Neural cell (in vitro differentiated cells): ENCODE measurements around the gene C4BPA. TPM values are rescaled to one million over a fixed set of nuclear protein-coding genes. Genes with fewer than 3 reads are reported as not detected.

Experiments used
- H2AFZ ChIP-seq: fragments of 200-600, 300-800 bp; sonication (generic), shearing (Covaris generic); 2 replicates; pipeline ENCODE4 v1.6.0; 2014; ENCODE audit warnings: low read depth, mild to moderate bottlenecking, antibody characterized with exemption, low read length, moderate library complexity
- H3F3A ChIP-seq: fragments of 200-600 bp; shearing (Covaris generic); 2 replicates; pipeline ENCODE4 v1.6.1; 2016; ENCODE audit warnings: mild to moderate bottlenecking, moderate library complexity, mixed read lengths, antibody characterized with exemption, low read length; ENCODE audit not compliant: insufficient read depth, poor library complexity, severe bottlenecking
- H3K27ac ChIP-seq: fragments of 200-600, 300-800 bp; sonication (generic), shearing (Covaris generic); 2 replicates; pipeline ENCODE4 v1.5.1; 2014; ENCODE audit warnings: mild to moderate bottlenecking, low read length, moderate library complexity
- H3K27me3 ChIP-seq: fragments of 300-800, 200-600 bp; sonication (generic), shearing (Covaris generic); 2 replicates; pipeline ENCODE4 v1.6.0; 2014; ENCODE audit warnings: mild to moderate bottlenecking, low read depth, low read length, moderate library complexity; ENCODE audit not compliant: insufficient read depth
- H3K36me3 ChIP-seq: fragments of 300-800, 200-600 bp; sonication (generic), shearing (Covaris generic); 2 replicates; pipeline ENCODE4 v1.5.1; 2014; ENCODE audit warnings: mild to moderate bottlenecking, antibody characterized with exemption, low read length, moderate library complexity; ENCODE audit not compliant: insufficient read depth
- H3K4me2 ChIP-seq: fragments of 300-800, 200-600 bp; sonication (generic), shearing (Covaris generic); 2 replicates; pipeline ENCODE4 v1.6.0; 2014; ENCODE audit warnings: mild to moderate bottlenecking, low read length
- H3K4me3 ChIP-seq: fragments of 300-800, 200-600 bp; sonication (generic), shearing (Covaris generic); 2 replicates; pipeline ENCODE4 v1.5.1; 2014; ENCODE audit warnings: mild to moderate bottlenecking, low read length, moderate library complexity
- H3K79me2 ChIP-seq: fragments of 200-600 bp; shearing (Covaris generic); replicated peaks from 2 replicates; pipeline ENCODE4 v1.6.0; 2014; ENCODE audit warnings: mild to moderate bottlenecking, low read length, moderate library complexity; ENCODE audit not compliant: insufficient read depth
- H3K9ac ChIP-seq: fragments of 300-800, 200-600 bp; sonication (generic), shearing (Covaris generic); 2 replicates; pipeline ENCODE4 v1.6.1; 2016; ENCODE audit warnings: mild to moderate bottlenecking, low read length, mixed read lengths
- H3K9me2 ChIP-seq: fragments of 200-600 bp; shearing (Covaris generic); 2 replicates; pipeline ENCODE4 v1.6.1; 2016; ENCODE audit warnings: mild to moderate bottlenecking, low read length, mixed read lengths; ENCODE audit not compliant: insufficient read depth
- H3K9me3 ChIP-seq: fragments of 200-600, 300-800 bp; sonication (generic), shearing (Covaris generic); 2 replicates; pipeline ENCODE4 v1.6.1; 2016; ENCODE audit warnings: mild to moderate bottlenecking, mixed run types, low read length, moderate library complexity, mixed read lengths
- H4K20me1 ChIP-seq: fragments of 200-600 bp; shearing (Covaris generic); 2 replicates; pipeline ENCODE4 v1.6.1; 2016; ENCODE audit warnings: mild to moderate bottlenecking, mixed run types; ENCODE audit not compliant: insufficient read depth
- EP300 ChIP-seq: fragments of 450-650 bp; conservative IDR thresholded peaks from 2 replicates; pipeline ENCODE4 v1.6.1; 2014; ENCODE audit warnings: antibody characterized with exemption, mild to moderate bottlenecking, moderate library complexity; ENCODE audit not compliant: poor library complexity, severe bottlenecking
- EZH2 ChIP-seq: fragments of 200-600, 300-800 bp; shearing (Covaris generic), sonication (generic); IDR thresholded peaks from 2 replicates; pipeline ENCODE4 v1.6.1; 2014; ENCODE audit warnings: antibody characterized with exemption, low read length, borderline replicate concordance, mild to moderate bottlenecking; ENCODE audit not compliant: insufficient read depth, poor library complexity, severe bottlenecking
- MXI1 ChIP-seq: fragments of 450-650 bp; conservative IDR thresholded peaks from 2 replicates; pipeline ENCODE4 v1.6.1; 2014; ENCODE audit warnings: antibody characterized with exemption, mild to moderate bottlenecking; ENCODE audit not compliant: poor library complexity, severe bottlenecking
- POLR2AphosphoS5 ChIP-seq: IDR thresholded peaks from 2 replicates; pipeline ENCODE4 v1.6.1; 2012
- RAD21 ChIP-seq: fragments of 450-650 bp; conservative IDR thresholded peaks from 2 replicates; pipeline ENCODE4 v1.6.1; 2014; ENCODE audit warnings: antibody characterized with exemption, mild to moderate bottlenecking, moderate library complexity
- SMC3 ChIP-seq: fragments of 450-650 bp; conservative IDR thresholded peaks from 2 replicates; pipeline ENCODE4 v1.6.1; 2014; ENCODE audit warnings: antibody characterized with exemption, mild to moderate bottlenecking, moderate library complexity; ENCODE audit not compliant: poor library complexity
- TAF1 ChIP-seq: IDR thresholded peaks from 2 replicates; pipeline ENCODE4 v1.6.1; 2012; ENCODE audit warnings: low read depth
- polyA plus RNA-seq: library from polyadenylated mRNA; depleted of rRNA; stranded (reverse); fragments of >200 nt; gene quantifications from 2 replicates; pipeline ENCODE4 v1.2.3, GENCODE V29; 2014
- TF ChIP-seq, protein P1 (sequence below): IDR thresholded peaks from 2 replicates; pipeline ENCODE4 v1.6.1; 2012; ENCODE audit warnings: borderline replicate concordance
- TF ChIP-seq, protein P2 (sequence below): fragments of 450-650 bp; IDR thresholded peaks from 2 replicates; pipeline ENCODE4 v1.5.1; 2014; ENCODE audit warnings: antibody characterized with exemption, mild to moderate bottlenecking, moderate library complexity; ENCODE audit not compliant: poor library complexity, severe bottlenecking

C4BPA gene
- polyA plus RNA-seq, 1 donor from 2014 or later, result not detected

DNA sequence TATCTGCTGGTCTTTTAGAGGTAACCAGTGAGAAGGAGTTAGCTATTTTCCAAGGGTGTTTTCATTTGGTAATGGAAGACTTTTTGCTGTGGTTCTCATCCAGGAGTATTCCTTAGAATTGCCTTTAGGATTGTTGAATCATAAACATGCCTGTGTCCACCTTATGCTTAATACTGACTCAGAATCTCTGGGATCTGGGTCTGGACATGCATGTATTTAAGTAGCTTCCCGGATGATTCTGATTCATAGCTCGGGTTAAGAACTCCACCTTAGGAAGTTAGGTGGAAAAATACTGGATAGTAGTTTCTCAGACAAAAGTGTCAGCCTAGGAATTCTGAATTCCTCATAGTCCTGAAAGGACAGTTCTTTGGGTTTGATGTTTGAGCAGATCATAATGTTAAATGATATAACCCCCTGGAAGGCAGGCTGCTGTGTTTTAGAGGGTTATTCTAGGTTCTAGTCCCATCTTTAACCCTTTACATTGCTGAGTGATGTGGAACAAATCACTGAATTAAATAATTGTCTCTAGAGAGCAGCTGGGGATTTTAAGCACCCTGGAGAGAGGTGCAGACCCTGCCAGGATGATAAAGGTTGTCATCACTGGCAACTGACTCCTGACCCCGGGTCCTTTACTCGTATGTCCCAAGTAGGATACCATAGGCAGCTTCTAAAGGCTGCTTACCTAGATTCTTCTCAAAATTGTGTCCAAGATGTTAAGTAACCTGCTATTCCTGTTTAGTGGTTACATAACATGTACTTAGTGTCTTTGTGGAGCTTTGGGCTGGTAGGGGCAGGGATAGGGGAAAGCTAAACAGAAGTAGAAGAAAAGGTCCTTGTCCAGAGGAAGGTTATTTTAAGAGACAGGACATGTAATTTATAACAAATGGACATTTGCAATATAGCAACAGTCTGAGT, 29.9 kb upstream of the C4BPA start:
- H3K36me3 ChIP-seq, result no peaks in the 10 kb centered on the region
- H3K9me2 ChIP-seq, result no peaks in the 10 kb centered on the region
- H2AFZ ChIP-seq, result no peak overlapping the region
- H3K9ac ChIP-seq, result no peak overlapping the region
- no peak overlapping the region for H3K4me3 ChIP-seq
- no peaks in the 10 kb centered on the region for H3K27me3 ChIP-seq
- H3K27ac ChIP-seq, result no peak overlapping the region
- TF ChIP-seq, protein P1, sequence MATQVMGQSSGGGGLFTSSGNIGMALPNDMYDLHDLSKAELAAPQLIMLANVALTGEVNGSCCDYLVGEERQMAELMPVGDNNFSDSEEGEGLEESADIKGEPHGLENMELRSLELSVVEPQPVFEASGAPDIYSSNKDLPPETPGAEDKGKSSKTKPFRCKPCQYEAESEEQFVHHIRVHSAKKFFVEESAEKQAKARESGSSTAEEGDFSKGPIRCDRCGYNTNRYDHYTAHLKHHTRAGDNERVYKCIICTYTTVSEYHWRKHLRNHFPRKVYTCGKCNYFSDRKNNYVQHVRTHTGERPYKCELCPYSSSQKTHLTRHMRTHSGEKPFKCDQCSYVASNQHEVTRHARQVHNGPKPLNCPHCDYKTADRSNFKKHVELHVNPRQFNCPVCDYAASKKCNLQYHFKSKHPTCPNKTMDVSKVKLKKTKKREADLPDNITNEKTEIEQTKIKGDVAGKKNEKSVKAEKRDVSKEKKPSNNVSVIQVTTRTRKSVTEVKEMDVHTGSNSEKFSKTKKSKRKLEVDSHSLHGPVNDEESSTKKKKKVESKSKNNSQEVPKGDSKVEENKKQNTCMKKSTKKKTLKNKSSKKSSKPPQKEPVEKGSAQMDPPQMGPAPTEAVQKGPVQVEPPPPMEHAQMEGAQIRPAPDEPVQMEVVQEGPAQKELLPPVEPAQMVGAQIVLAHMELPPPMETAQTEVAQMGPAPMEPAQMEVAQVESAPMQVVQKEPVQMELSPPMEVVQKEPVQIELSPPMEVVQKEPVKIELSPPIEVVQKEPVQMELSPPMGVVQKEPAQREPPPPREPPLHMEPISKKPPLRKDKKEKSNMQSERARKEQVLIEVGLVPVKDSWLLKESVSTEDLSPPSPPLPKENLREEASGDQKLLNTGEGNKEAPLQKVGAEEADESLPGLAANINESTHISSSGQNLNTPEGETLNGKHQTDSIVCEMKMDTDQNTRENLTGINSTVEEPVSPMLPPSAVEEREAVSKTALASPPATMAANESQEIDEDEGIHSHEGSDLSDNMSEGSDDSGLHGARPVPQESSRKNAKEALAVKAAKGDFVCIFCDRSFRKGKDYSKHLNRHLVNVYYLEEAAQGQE, result no peak
- TF ChIP-seq TAF1, result no peak
- TF ChIP-seq, protein P2, sequence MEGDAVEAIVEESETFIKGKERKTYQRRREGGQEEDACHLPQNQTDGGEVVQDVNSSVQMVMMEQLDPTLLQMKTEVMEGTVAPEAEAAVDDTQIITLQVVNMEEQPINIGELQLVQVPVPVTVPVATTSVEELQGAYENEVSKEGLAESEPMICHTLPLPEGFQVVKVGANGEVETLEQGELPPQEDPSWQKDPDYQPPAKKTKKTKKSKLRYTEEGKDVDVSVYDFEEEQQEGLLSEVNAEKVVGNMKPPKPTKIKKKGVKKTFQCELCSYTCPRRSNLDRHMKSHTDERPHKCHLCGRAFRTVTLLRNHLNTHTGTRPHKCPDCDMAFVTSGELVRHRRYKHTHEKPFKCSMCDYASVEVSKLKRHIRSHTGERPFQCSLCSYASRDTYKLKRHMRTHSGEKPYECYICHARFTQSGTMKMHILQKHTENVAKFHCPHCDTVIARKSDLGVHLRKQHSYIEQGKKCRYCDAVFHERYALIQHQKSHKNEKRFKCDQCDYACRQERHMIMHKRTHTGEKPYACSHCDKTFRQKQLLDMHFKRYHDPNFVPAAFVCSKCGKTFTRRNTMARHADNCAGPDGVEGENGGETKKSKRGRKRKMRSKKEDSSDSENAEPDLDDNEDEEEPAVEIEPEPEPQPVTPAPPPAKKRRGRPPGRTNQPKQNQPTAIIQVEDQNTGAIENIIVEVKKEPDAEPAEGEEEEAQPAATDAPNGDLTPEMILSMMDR, result no peak
- no peak for TF ChIP-seq MXI1
- TF ChIP-seq POLR2AphosphoS5, result no peak
- no peak for TF ChIP-seq EZH2
- TF ChIP-seq RAD21, result no peak
- TF ChIP-seq SMC3, result no peak
- TF ChIP-seq EP300, result no peak
- H3K79me2 ChIP-seq, result no peaks in the 10 kb centered on the region
- no peaks in the 10 kb centered on the region for H4K20me1 ChIP-seq
- no peak overlapping the region for H3K4me2 ChIP-seq
- no peaks in the 10 kb centered on the region for H3F3A ChIP-seq
- H3K9me3 ChIP-seq, result no peaks in the 10 kb centered on the region

DNA sequence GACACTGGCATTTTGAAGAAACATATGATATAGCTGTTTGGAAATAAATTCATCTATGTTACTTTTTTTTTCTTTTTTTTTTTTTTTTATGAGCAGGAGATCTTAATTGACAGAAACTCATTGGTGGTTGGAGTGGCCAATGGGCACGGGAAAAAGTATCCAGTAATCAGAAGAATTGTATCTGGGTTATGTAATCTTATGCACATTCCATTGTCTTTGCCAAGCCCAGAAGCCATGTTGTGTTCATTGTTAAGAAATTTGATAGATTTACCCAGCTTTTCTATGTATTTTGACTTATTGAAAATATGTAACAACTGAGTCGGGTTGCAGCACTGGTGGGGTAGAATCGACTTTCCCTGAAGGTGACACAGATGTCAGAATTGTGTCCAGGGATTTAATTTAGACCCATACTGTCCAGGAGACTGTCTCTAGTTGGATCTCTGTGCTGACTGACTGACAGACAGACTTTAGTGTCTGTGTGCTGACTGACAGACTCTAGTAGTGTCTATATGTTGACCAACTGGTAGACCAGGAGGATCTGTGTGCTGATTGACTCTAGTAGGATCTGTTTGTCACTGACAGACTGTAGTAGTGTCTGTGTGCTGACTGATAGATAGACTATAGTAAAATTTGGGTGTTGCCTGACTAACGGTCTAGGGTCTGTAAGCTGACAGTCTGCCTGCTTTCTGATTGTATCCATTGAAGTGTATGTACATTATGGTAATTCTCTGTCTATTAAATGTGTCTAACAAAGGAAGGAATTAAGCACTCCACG, 27.7 kb upstream of the C4BPA start:
- no peaks in the 10 kb centered on the region for H3K27me3 ChIP-seq
- no peaks in the 10 kb centered on the region for H3K36me3 ChIP-seq
- H3F3A ChIP-seq, result no peaks in the 10 kb centered on the region
- H4K20me1 ChIP-seq, result no peaks in the 10 kb centered on the region
- H3K9me3 ChIP-seq, result no peaks in the 10 kb centered on the region
- H3K9ac ChIP-seq, result no peak overlapping the region
- no peak overlapping the region for H3K27ac ChIP-seq
- TF ChIP-seq MXI1 (no peak), SMC3 (no peak), EP300 (no peak), POLR2AphosphoS5 (no peak), RAD21 (no peak), TAF1 (no peak), EZH2 (no peak)
- TF ChIP-seq, protein P1, result no peak
- TF ChIP-seq, protein P2, result no peak
- no peaks in the 10 kb centered on the region for H3K79me2 ChIP-seq
- H2AFZ ChIP-seq, result no peak overlapping the region
- no peaks in the 10 kb centered on the region for H3K9me2 ChIP-seq
- H3K4me3 ChIP-seq, result no peak overlapping the region
- H3K4me2 ChIP-seq, result no peak overlapping the region
